HepG2 (cell line): ENCODE data around the gene KLHL21. TPM values are rescaled to one million over a fixed set of nuclear protein-coding genes. Genes with fewer than 3 reads are reported as not detected.

Experiments
- ARID2 ChIP-seq: sonication (generic); formaldehyde crosslinking; IDR thresholded peaks from 2 replicates; pipeline ENCODE4 v1.8.1; 2022; ENCODE audit warnings: mild to moderate bottlenecking, missing genetic modification reagents, borderline replicate concordance
- ARNTL ChIP-seq: sonication (generic); formaldehyde crosslinking; IDR thresholded peaks from 2 replicates; pipeline ENCODE4 v1.4.0; 2020; ENCODE audit warnings: mild to moderate bottlenecking, missing genetic modification reagents
- ASH2L ChIP-seq: fragments of 300-600, 200-600 bp; sonication (generic); IDR thresholded peaks from 2 replicates; pipeline ENCODE4 v1.7.0; 2017; ENCODE audit warnings: low read depth, mild to moderate bottlenecking, moderate library complexity, mixed read lengths, low read length; ENCODE audit not compliant: insufficient read length
- HHEX ChIP-seq: IDR thresholded peaks from 2 replicates; pipeline ENCODE4 v1.6.1; 2016; ENCODE audit warnings: control low read depth
- HOXA9 ChIP-seq: sonication (generic); formaldehyde crosslinking; IDR thresholded peaks from 2 replicates; pipeline ENCODE4 v1.8.1; 2022; ENCODE audit warnings: missing genetic modification reagents, mild to moderate bottlenecking, moderate library complexity, borderline replicate concordance
- JDP2 ChIP-seq: sonication (generic); formaldehyde crosslinking; IDR thresholded peaks from 2 replicates; pipeline ENCODE4 v1.8.1; 2022; ENCODE audit warnings: missing genetic modification reagents, borderline replicate concordance
- MTA1 ChIP-seq: sonication (generic); formaldehyde crosslinking; IDR thresholded peaks from 2 replicates; pipeline ENCODE4 v1.4.0; 2020; ENCODE audit warnings: missing genetic modification reagents, mild to moderate bottlenecking, borderline replicate concordance
- NFYC ChIP-seq: IDR thresholded peaks from 2 replicates; pipeline ENCODE4 v1.6.1; 2016; ENCODE audit warnings: missing genetic modification reagents, missing compliant biosample characterization
- PCBP1 ChIP-seq: fragments of 200-400 bp; formaldehyde crosslinking; IDR thresholded peaks from 2 replicates; pipeline ENCODE4 v1.6.1; 2017; ENCODE audit warnings: mild to moderate bottlenecking, low read depth, low read length, borderline replicate concordance
- POLR2AphosphoS5 ChIP-seq: IDR thresholded peaks from 2 replicates; pipeline ENCODE4 v1.6.1; 2012; ENCODE audit warnings: low read depth, low read length
- RBM39 ChIP-seq: fragments of 200-400 bp; formaldehyde crosslinking; IDR thresholded peaks from one replicate; pipeline ENCODE4 v1.6.1; 2018; ENCODE audit warnings: antibody characterized with exemption, mild to moderate bottlenecking, low read depth, low read length; ENCODE audit not compliant: poor library complexity, severe bottlenecking
- RELA ChIP-seq: sonication (generic); formaldehyde crosslinking; IDR thresholded peaks from 2 replicates; pipeline ENCODE4 v1.4.0; 2020; ENCODE audit warnings: missing genetic modification reagents
- SAFB2 ChIP-seq: sonication (generic); formaldehyde crosslinking; IDR thresholded peaks from 2 replicates; pipeline ENCODE4 v1.5.1; 2020; ENCODE audit warnings: missing genetic modification reagents, low read depth, mild to moderate bottlenecking, borderline replicate concordance
- SIN3B ChIP-seq: fragments of 150-350 bp; IDR thresholded peaks from 2 replicates; pipeline ENCODE4 v1.6.1; 2014; ENCODE audit warnings: low read length
- SIX4 ChIP-seq: sonication (generic); formaldehyde crosslinking; IDR thresholded peaks from 2 replicates; pipeline ENCODE4 v1.4.0; 2020; ENCODE audit warnings: missing genetic modification reagents
- SNAPC4 ChIP-seq: sonication (generic); formaldehyde crosslinking; IDR thresholded peaks from 2 replicates; pipeline ENCODE4 v1.4.0; 2020; ENCODE audit warnings: mild to moderate bottlenecking, missing genetic modification reagents
- ZBTB7B ChIP-seq: sonication (generic); formaldehyde crosslinking; IDR thresholded peaks from 2 replicates; pipeline ENCODE4 v1.4.0; 2020; ENCODE audit warnings: missing genetic modification reagents
- ZNF232 ChIP-seq: sonication (generic); formaldehyde crosslinking; IDR thresholded peaks from 2 replicates; pipeline ENCODE4 v1.4.0; 2020; ENCODE audit warnings: missing genetic modification reagents, borderline replicate concordance
- ZNF235 ChIP-seq: sonication (generic); formaldehyde crosslinking; IDR thresholded peaks from 2 replicates; pipeline ENCODE4 v1.8.1; 2023; ENCODE audit warnings: mild to moderate bottlenecking, missing genetic modification reagents, borderline replicate concordance
- ZNF251 ChIP-seq: sonication (generic); formaldehyde crosslinking; IDR thresholded peaks from 2 replicates; pipeline ENCODE4 v1.9.0; 2021; ENCODE audit warnings: mild to moderate bottlenecking, missing genetic modification reagents
- ZNF451 ChIP-seq: sonication (generic); formaldehyde crosslinking; IDR thresholded peaks from 2 replicates; pipeline ENCODE4 v1.5.0; 2020; ENCODE audit warnings: mild to moderate bottlenecking, missing genetic modification reagents
- ZNF484 ChIP-seq: sonication (generic); formaldehyde crosslinking; IDR thresholded peaks from 2 replicates; pipeline ENCODE4 v1.5.1; 2020; ENCODE audit warnings: mild to moderate bottlenecking, low read depth, missing genetic modification reagents, borderline replicate concordance
- ZNF563 ChIP-seq: sonication (generic); formaldehyde crosslinking; IDR thresholded peaks from 2 replicates; pipeline ENCODE4 v1.8.0; 2022; ENCODE audit warnings: mild to moderate bottlenecking, moderate library complexity, missing genetic modification reagents
- ZSCAN22 ChIP-seq: sonication (generic); formaldehyde crosslinking; IDR thresholded peaks from 2 replicates; pipeline ENCODE4 v1.4.0; 2020; ENCODE audit warnings: mild to moderate bottlenecking, missing genetic modification reagents
- polyA plus RNA-seq, 8 experiments: library from polyadenylated mRNA; depleted of rRNA in 3 of 8; stranded (reverse) in 7 of 8; unstranded in 1 of 8; fragments of >200 nt; fragmentation: Illumina TruSeq in 4 of 8; extraction: Trizol in 4 of 8; gene quantifications; 2 replicates each; pipeline versions ENCODE4 v1.2.1 to v1.2.3, GENCODE V29; 2011 to 2016; ENCODE audit warnings: low read depth in 4 of 8, missing spikeins in 1 of 8, mixed read lengths in 1 of 8; ENCODE audit not compliant: insufficient read depth in 1 of 8
- total RNA-seq, 5 experiments: library from RNA; depleted of rRNA; stranded (reverse); fragments of >200 nt; fragmentation: Illumina TruSeq; extraction: Trizol; gene quantifications; 2 replicates each; pipeline ENCODE4 v1.2.3, GENCODE V29; 2016; ENCODE audit warnings: low read depth in 1 of 5
- TF ChIP-seq, protein P1 (sequence below): IDR thresholded peaks from 2 replicates; pipeline ENCODE4 v1.6.1; 2016; ENCODE audit warnings: low read depth

Gene KLHL21
- total and polyA plus RNA-seq, 2 of the 13 experiments (the other 11 are each of a cell fraction or from before 2014, with no cell fraction given), result 14.8 to 25.0 TPM

DNA sequence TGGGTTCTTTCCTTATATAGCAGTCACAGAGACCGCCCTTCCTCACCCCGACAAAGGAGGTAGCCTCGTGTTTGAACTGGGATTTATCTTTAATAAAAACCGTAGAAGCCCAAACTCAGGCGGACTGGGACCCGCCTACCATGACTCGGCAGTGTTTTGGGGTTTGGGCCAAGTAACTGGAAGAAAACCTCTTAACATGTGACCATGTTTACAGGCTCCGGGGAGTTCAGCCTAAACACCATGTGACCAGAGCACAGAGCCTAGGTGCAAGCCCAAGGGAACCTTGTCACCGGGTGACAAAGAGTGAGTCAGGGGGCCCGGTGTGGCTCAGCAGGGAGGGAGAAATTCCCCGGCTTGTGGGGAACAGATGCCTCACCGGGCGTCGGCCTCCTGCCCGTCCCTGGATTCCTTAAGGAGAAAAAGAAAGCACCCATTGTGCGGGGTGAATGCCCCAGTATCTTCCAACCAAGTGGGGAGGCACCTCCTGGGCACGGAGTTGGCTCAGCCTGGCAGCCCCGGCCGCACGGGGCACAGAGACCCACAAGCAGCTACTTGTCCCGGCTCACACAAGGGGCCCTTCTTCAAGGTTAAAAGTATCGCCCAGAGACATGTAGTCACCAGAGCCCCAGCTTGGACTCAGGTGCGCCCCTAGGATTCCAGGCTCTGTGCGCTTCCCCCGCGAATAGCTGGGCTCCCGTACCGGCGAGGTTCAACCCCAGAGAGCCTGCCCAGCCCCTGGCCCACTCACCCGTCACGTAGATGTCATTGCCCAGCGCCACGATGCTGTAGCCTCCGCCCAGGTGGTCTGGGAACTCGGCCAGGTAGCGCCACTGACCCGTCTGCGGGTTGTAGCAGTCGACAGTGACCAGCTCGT, 1.4 kb downstream of the KLHL21 start (continued):
- TF ChIP-seq SNAPC4 (peak; percentile 58; the same call in 1 of the 2 replicates), SIX4 (CRISPR knock-in tag) (no peak), ZBTB7B (no peak), SAFB2 (CRISPR knock-in tag) (no peak), ASH2L (peak; percentile 25), MTA1 (no peak), ZNF235 (CRISPR knock-in tag) (no peak), ZSCAN22 (CRISPR knock-in tag) (0 out of 2 replicates have a peak, but pooled peaks have one; percentile 52), ZNF451 (CRISPR knock-in tag) (no peak), RBM39 (no peak), RELA (CRISPR knock-in tag) (no peak), POLR2AphosphoS5 (peak; percentile 42; the same call in 1 of the 2 replicates), ZNF563 (CRISPR knock-in tag) (peak; percentile 41; the same call in 1 of the 2 replicates), ZNF484 (CRISPR knock-in tag) (no peak), ARNTL (CRISPR knock-in tag) (no peak), NFYC (CRISPR knock-in tag) (no peak), SIN3B (no peak), HOXA9 (CRISPR knock-in tag) (no peak), ARID2 (CRISPR knock-in tag) (no peak), JDP2 (CRISPR knock-in tag) (no peak), ZNF251 (CRISPR knock-in tag) (no peak), ZNF232 (CRISPR knock-in tag) (peak; percentile 59; the same call in 1 of the 2 replicates), PCBP1 (no peak), HHEX (no peak)
- TF ChIP-seq, protein P1, sequence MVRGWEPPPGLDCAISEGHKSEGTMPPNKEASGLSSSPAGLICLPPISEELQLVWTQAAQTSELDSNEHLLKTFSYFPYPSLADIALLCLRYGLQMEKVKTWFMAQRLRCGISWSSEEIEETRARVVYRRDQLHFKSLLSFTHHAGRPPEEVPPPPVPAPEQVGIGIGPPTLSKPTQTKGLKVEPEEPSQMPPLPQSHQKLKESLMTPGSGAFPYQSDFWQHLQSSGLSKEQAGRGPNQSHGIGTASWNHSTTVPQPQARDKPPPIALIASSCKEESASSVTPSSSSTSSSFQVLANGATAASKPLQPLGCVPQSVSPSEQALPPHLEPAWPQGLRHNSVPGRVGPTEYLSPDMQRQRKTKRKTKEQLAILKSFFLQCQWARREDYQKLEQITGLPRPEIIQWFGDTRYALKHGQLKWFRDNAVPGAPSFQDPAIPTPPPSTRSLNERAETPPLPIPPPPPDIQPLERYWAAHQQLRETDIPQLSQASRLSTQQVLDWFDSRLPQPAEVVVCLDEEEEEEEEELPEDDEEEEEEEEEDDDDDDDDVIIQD (CRISPR knock-in tag), result no peak
